ENCODE data around the gene STT3A. TPM values are rescaled to one million over a fixed set of nuclear protein-coding genes. Genes with fewer than 3 reads are reported as not detected.

STT3A gene
- total RNA-seq, 4 donors from 2014 or later: 36.3 to 73.1 (median 50.1) TPM

- H3K4me3 ChIP-seq: no peak overlapping the region
- no peaks in the 10 kb centered on the region for H3K4me1 ChIP-seq
- H3K36me3 ChIP-seq: no peaks in the 10 kb centered on the region
- H3K27ac ChIP-seq: peak overlapping the region in 1 of 4 donors; percentile 51
- H3K27me3 ChIP-seq: no peaks in the 10 kb centered on the region
- H3K9me3 ChIP-seq: no peaks in the 10 kb centered on the region
- DNase-seq: no peak
- TF ChIP-seq POLR2A (IDR thresholded peaks at IDR 0.05) (no peak), CTCF (IDR thresholded peaks at IDR 0.05) (peak in 1 of 6 experiments; percentile 8)
Observed at GRCh38 chr11:125637840-125638239, 45.2 kb downstream of the STT3A start.

- Histone ChIP-seq H3K4me3 (peak overlapping the region in 1 of 4 donors; percentile 7), H3K27ac (peak overlapping the region in 1 of 4 donors; percentile 51), H3K9me3 (no peaks in the 10 kb centered on the region), H3K36me3 (no peaks in the 10 kb centered on the region), H3K27me3 (no peaks in the 10 kb centered on the region), H3K4me1 (no peaks in the 10 kb centered on the region)
- no peak for DNase-seq
- TF ChIP-seq POLR2A (IDR thresholded peaks at IDR 0.05) (no peak), CTCF (IDR thresholded peaks at IDR 0.05) (no peak)
Observed at GRCh38 chr11:125638315-125638714, 45.7 kb downstream of the STT3A start.

- H3K36me3 ChIP-seq: no peaks in the 10 kb centered on the region
- DNase-seq: no peak
- H3K27ac ChIP-seq: no peak overlapping the region
- H3K27me3 ChIP-seq: no peaks in the 10 kb centered on the region
- H3K4me3 ChIP-seq: no peak overlapping the region
- TF ChIP-seq POLR2A (IDR thresholded peaks at IDR 0.05) (no peak), CTCF (IDR thresholded peaks at IDR 0.05) (no peak)
- no peaks in the 10 kb centered on the region for H3K4me1 ChIP-seq
- no peaks in the 10 kb centered on the region for H3K9me3 ChIP-seq
Observed at GRCh38 chr11:125645871-125646270, 53.2 kb downstream of the STT3A start.

- H3K27ac ChIP-seq: no peak overlapping the region
- no peak overlapping the region for H3K4me3 ChIP-seq
- TF ChIP-seq POLR2A (IDR thresholded peaks at IDR 0.05) (no peak), CTCF (IDR thresholded peaks at IDR 0.05) (no peak)
- H3K27me3 ChIP-seq: no peaks in the 10 kb centered on the region
- DNase-seq: no peak
- no peaks in the 10 kb centered on the region for H3K4me1 ChIP-seq
- H3K36me3 ChIP-seq: no peaks in the 10 kb centered on the region
- H3K9me3 ChIP-seq: no peaks in the 10 kb centered on the region
Observed at GRCh38 chr11:125649465-125650166, 57.0 kb downstream of the STT3A start.

GRCh38 chr11:125662689-125663088, 70.0 kb downstream of the STT3A start:
- Histone ChIP-seq H3K4me1 (no peaks in the 10 kb centered on the region), H3K27me3 (no peaks in the 10 kb centered on the region), H3K4me3 (no peak overlapping the region), H3K36me3 (no peaks in the 10 kb centered on the region), H3K27ac (no peak overlapping the region), H3K9me3 (no peaks in the 10 kb centered on the region)
- no peak for DNase-seq
- TF ChIP-seq POLR2A (IDR thresholded peaks at IDR 0.05): no peak
- TF ChIP-seq CTCF (IDR thresholded peaks at IDR 0.05): no peak

Measured in Peyer's patch (tissue), 4 donors.